Ovary (tissue), 9 donors: ENCODE results near the gene PRLR. TPM values are rescaled to one million over a fixed set of nuclear protein-coding genes. Genes with fewer than 3 reads are reported as not detected.
"Not testable (repeated sequence)": the region's sequence is repeated elsewhere in the genome, so short reads cannot be mapped to it uniquely, and the experiment has no call there.

Source experiments
- DNase-seq, 5 donors: peaks; one replicate each; pipeline ENCODE4 v3.0.0-alpha.2; 2019 to 2020
- H3K27ac ChIP-seq, 2 donors: fragments of 200-600 bp; one replicate each; pipeline versions ENCODE4 v1.5.1 to v1.8.0; 2019 to 2022
- H3K27me3 ChIP-seq: fragments of 200-600 bp; one replicate; pipeline ENCODE4 v1.8.0; 2022
- H3K36me3 ChIP-seq: fragments of 200-600 bp; sonication (generic); one replicate; pipeline ENCODE4 v1.5.1; 2019
- H3K4me1 ChIP-seq: one replicate; pipeline ENCODE4 v1.8.1; 2013; ENCODE audit warnings: mild to moderate bottlenecking, moderate library complexity; ENCODE audit not compliant: insufficient read depth
- H3K4me3 ChIP-seq: fragments of 200-600 bp; sonication (generic); one replicate; pipeline ENCODE4 v1.5.1; 2017
- H3K9me3 ChIP-seq, 2 donors: fragments of 200-600 bp in 1 of 2; sonication (generic) in 1 of 2; one replicate each; pipeline versions ENCODE4 v1.5.1 to v1.8.1; 2013 to 2019; ENCODE audit warnings: mild to moderate bottlenecking in 1 of 2, moderate library complexity in 1 of 2
- EP300 ChIP-seq: sonication (generic); formaldehyde crosslinking; IDR thresholded peaks from one replicate; pipeline ENCODE4 v1.6.1; 2017; ENCODE audit warnings: antibody characterized with exemption
- POLR2A ChIP-seq: fragments of 450-650 bp; IDR thresholded peaks from one replicate; pipeline ENCODE4 v1.6.1; 2017; ENCODE audit warnings: antibody characterized with exemption, mild to moderate bottlenecking, moderate library complexity
- WGBS, 3 donors: extraction: QIAGEN DNeasy Blood & Tissue Kit in 1 of 3; methylation state at CpG; one replicate each; pipeline versions ENCODE4 v1.1.5 to v1.1.7; 2013 to 2017; 5-methylcytosine and 5-hydroxymethylcytosine counted together
- intact Hi-C, 4 donors: fragments of 100-400 bp; cut with DNase I; formaldehyde crosslinking; loops; one replicate each; pipeline versions ENCODE4 v1.11.0 to v1.15.1; 2022 to 2023
- polyA plus RNA-seq, 2 donors: library from polyadenylated mRNA; stranded (reverse); fragments of 200-250 nt in 1 of 2; fragments of 350-450 nt in 1 of 2; fragmentation: Illumina TruSeq in 1 of 2; extraction: RNeasy Lipid Tissue Mini Kit (QIAGEN cat#74804) in 1 of 2; gene quantifications; one replicate each; pipeline ENCODE4 v1.2.3, GENCODE V29; 2013 to 2014
- total RNA-seq, 7 donors: library from RNA; depleted of rRNA in 2 of 7; stranded (reverse); fragments of >200 nt in 2 of 7; fragmentation: NEBNext Ultra II Directional in 3 of 7; extraction: Animal tissue kit (Norgen Biotek cat#: 25700) in 3 of 7; gene quantifications; one replicate each; pipeline versions ENCODE4 v1.1.0 to v1.2.4, GENCODE V29; 2016 to 2023
- TF ChIP-seq, protein P1 (sequence below), 3 donors: fragments of 450-650 bp in 2 of 3; fragments of 200-600 bp in 1 of 3; IDR thresholded peaks; one replicate each; pipeline versions ENCODE4 v1.5.1 to v1.8.0; 2016 to 2022; ENCODE audit warnings: antibody characterized with exemption in 3 of 3, mild to moderate bottlenecking in 1 of 3
- donor health status: DM: no; HTN: no; CAD: no; lungs with moderate emphysema.
- donor health status: DM: no; HTN: no; CAD: no.
- donor health status: Bipolar disorder and iron deficiency.
- donor health status: DM: yes; HTN: yes; CAD: no.
- donor health status: DM: no; HTN: no; CAD: no.
- donor health status: DM: yes; HTN: yes; CAD: no.

PRLR gene
- total and polyA plus RNA-seq, 9 donors: 1.8 to 24.5 (median 8.1) TPM

GRCh38 chr5:35120715-35121114 lies 109.6 kb downstream of the PRLR start:
- no peaks in the 10 kb centered on the region for H3K9me3 ChIP-seq
- DNase-seq: no peak
- no peaks in the 10 kb centered on the region for H3K27me3 ChIP-seq
- intact Hi-C loops: no loop called here
- H3K4me1 ChIP-seq: peaks cover 11% of the 10 kb centered on the region
- H3K27ac ChIP-seq: no peak overlapping the region
- H3K4me3 ChIP-seq: no peak overlapping the region
- H3K36me3 ChIP-seq: no peaks in the 10 kb centered on the region
- TF ChIP-seq, protein P1, sequence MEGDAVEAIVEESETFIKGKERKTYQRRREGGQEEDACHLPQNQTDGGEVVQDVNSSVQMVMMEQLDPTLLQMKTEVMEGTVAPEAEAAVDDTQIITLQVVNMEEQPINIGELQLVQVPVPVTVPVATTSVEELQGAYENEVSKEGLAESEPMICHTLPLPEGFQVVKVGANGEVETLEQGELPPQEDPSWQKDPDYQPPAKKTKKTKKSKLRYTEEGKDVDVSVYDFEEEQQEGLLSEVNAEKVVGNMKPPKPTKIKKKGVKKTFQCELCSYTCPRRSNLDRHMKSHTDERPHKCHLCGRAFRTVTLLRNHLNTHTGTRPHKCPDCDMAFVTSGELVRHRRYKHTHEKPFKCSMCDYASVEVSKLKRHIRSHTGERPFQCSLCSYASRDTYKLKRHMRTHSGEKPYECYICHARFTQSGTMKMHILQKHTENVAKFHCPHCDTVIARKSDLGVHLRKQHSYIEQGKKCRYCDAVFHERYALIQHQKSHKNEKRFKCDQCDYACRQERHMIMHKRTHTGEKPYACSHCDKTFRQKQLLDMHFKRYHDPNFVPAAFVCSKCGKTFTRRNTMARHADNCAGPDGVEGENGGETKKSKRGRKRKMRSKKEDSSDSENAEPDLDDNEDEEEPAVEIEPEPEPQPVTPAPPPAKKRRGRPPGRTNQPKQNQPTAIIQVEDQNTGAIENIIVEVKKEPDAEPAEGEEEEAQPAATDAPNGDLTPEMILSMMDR (IDR thresholded peaks at IDR 0.05): no peak
- 2 to 8% (median 4%) methylated on average over 1 of the region's 1 CpG for WGBS, 3 donors

DNA sequence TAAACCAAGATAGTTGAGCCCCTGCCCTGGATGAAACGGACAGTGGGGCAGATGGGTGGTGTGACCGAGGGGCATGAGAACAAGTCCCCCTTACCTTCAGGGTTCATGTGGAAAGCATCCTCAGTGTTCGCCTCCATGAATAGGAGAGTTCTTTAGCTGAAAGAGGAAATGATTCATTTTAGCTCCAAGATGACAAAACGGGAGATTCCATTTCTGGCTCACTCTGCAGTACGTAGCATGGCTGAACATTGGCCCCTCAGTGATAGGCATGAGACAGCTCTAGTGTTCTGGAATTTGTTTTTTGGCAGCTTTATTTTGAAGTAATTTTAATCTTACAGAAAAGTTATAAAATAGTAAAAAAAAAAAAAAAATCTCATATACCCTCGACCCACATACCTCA lies 112.3 kb downstream of the PRLR start:
- DNase-seq: no peak
- intact Hi-C loops: no loop called here
- Histone ChIP-seq H3K36me3 (no peaks in the 10 kb centered on the region), H3K4me3 (no peak overlapping the region), H3K4me1 (peaks cover 10% of the 10 kb centered on the region), H3K27ac (no peak overlapping the region), H3K9me3 (no peaks in the 10 kb centered on the region), H3K27me3 (no peaks in the 10 kb centered on the region)
- no peak for TF ChIP-seq POLR2A
- TF ChIP-seq, protein P1 (IDR thresholded peaks at IDR 0.05): no peak
- no peak for TF ChIP-seq EP300
- 78 to 84% (median 83%) methylated on average over 6 of the region's 6 CpGs for WGBS, 3 donors

- TF ChIP-seq POLR2A (no peak), EP300 (no peak)
- TF ChIP-seq, protein P1 (IDR thresholded peaks at IDR 0.05): no peak
- H3K4me3 ChIP-seq: no peak overlapping the region
- no peaks in the 10 kb centered on the region for H3K27me3 ChIP-seq
- H3K36me3 ChIP-seq: no peaks in the 10 kb centered on the region
- H3K27ac ChIP-seq: no peak overlapping the region
- no peak for DNase-seq
- no peaks in the 10 kb centered on the region for H3K9me3 ChIP-seq
- intact Hi-C loops: no loop called here
- H3K4me1 ChIP-seq: peaks cover 8% of the 10 kb centered on the region
Observed at GRCh38 chr5:35115920-35116319, 114.4 kb downstream of the PRLR start.

DNA sequence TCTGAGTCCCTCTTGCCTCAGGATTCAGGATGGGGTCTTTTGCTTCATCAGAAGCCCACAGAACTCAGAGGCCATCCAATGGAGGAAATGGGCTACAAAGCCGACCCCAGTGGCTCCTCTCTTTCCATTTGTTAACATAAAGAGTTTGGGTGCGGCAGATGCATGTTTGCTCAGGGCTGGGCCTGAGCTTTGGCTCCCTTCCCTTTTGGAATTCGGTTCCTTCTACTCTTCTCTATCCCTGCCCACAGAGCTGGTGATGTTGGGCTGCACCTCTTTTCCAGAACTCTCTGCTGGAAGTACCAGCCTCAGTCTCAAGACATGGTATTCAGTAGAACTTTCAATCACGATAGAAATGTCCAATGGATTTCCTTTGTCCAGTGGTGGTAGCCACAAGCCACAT lies 115.6 kb downstream of the PRLR start:
- DNase-seq: no peak
- TF ChIP-seq EP300: no peak
- TF ChIP-seq, protein P1 (IDR thresholded peaks at IDR 0.05): no peak
- no peak for TF ChIP-seq POLR2A
- H3K9me3 ChIP-seq: no peaks in the 10 kb centered on the region
- H3K4me1 ChIP-seq: peaks cover 4% of the 10 kb centered on the region
- intact Hi-C loops: no loop called here
- H3K27ac ChIP-seq: no peak overlapping the region
- WGBS, 3 donors: 86 to 97% (median 92%) methylated on average over 4 of the region's 4 CpGs
- H3K27me3 ChIP-seq: no peaks in the 10 kb centered on the region
- H3K4me3 ChIP-seq: no peak overlapping the region
- H3K36me3 ChIP-seq: no peaks in the 10 kb centered on the region

- TF ChIP-seq EP300: no peak
- TF ChIP-seq, protein P1 (IDR thresholded peaks at IDR 0.05): no peak
- TF ChIP-seq POLR2A: no peak
- 57 to 59% (median 58%) methylated on average over 4 of the region's 4 CpGs for WGBS, 3 donors
- H3K4me1 ChIP-seq: no peaks in the 10 kb centered on the region
- no peak overlapping the region for H3K27ac ChIP-seq
- no peaks in the 10 kb centered on the region for H3K36me3 ChIP-seq
- DNase-seq: no peak
- H3K9me3 ChIP-seq: no peaks in the 10 kb centered on the region
- no peaks in the 10 kb centered on the region for H3K27me3 ChIP-seq
- H3K4me3 ChIP-seq: no peak overlapping the region
- intact Hi-C loops: no loop called here
Observed at GRCh38 chr5:35112300-35112699, 118.0 kb downstream of the PRLR start.

GRCh38 chr5:35104550-35104949 lies 125.7 kb downstream of the PRLR start:
- intact Hi-C loops, H3K27ac ChIP-seq, H3K9me3 ChIP-seq, H3K27me3 ChIP-seq, DNase-seq, H3K4me1 ChIP-seq, H3K4me3 ChIP-seq, H3K36me3 ChIP-seq: not testable (repeated sequence)
- 77 to 82% (median 79%) methylated on average over 11 of the region's 11 CpGs for WGBS, 3 donors
